G401.6 (cell line): ENCODE measurements around the gene HDAC3.
A peak's percentile ranks its signal among the peaks of the same experiment; 100 is the strongest.
"Not testable (repeated sequence)": the region's sequence is repeated elsewhere in the genome, so short reads cannot be mapped to it uniquely, and the experiment has no call there.

Experiments used
- FAIRE-seq: peaks from 2 replicates; lab custom pipeline; 2012; peaks lifted over from hg19 to GRCh38; lab: Jason Lieb, UNC

Gene HDAC3

GRCh38 chr5:141633871-141634561, 2.6 kb downstream of the HDAC3 start:
- no peak for FAIRE-seq

- no peak for FAIRE-seq
Observed at GRCh38 chr5:141632650-141633049, 4.0 kb downstream of the HDAC3 start.

DNA sequence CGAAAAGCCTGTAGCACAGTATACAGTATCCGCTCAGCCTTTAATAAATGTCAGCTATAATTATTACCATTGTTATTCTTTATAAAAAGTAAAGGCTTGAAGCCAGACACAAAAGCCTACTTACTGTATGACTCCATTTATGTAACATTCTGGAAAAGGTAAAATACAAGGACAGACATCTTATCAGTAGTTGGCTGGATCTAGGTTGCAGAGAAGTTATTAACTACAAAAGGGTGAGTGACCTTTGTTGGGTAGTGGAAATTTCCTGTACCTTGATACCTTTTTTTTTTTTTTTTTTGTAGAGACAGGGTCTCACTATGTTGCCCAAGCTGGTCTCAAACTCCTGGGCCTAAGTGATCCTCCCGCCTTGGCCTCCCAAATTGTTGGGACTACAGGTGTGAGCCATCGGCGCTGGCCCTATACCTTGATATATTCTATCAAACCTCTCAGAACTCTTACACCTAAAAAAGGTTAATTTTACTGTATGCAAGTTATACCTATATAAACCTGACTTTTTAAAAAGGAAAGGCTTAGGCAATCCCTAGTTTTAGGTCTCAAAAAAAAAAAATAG, 6.0 kb downstream of the HDAC3 start:
- no peak for FAIRE-seq

DNA sequence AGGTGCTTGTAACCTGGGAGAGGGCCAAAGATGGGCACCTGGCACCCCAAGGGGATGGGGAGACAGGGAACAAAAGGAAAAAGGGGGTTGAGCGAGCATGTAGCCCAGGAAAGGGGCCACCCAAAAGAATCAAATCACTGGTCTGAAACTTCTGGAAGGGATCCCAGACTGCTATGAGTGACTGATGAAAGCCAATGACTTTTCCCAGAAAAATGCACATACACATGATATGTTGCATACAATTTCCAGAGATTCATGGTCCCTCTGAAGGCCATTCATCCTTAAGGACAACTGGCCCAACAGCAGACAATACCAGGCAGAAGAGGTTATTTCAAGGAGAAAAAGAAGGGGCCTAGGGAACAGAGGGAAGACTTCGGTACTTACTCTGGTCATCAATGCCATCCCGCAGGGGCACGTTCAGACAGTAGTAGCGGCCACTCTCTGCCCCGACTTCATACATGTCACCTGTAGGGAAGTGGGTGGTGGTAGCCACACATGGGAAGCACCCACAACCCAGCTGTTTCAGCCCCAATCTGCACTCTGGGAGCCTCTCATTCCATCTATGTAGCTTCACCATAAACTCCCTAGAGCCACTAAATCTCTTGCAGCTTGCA, 8.4 kb downstream of the HDAC3 start:
- FAIRE-seq = no peak

GRCh38 chr5:141623611-141624010, 13.0 kb downstream of the HDAC3 start:
- FAIRE-seq = no peak

DNA sequence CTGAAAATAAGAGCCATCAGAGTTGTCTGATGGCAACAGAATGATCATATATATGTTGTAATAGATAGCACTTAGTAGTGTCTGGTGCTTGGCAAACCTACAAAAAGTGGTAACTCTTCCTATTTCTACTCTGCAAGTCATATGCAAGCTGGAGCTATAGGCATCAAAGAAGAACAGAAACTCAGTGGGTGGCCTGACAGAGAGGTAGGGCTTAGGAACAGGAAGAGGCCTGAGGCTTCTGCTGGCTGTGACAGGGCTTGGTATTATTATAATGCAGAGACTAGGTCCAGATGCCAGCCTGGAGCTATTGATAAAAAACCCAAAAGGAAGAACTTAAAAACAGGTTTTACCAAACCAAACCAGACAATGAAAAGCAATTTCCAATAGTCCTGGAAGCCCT, 13.5 kb downstream of the HDAC3 start:
- FAIRE-seq = no peak

DNA sequence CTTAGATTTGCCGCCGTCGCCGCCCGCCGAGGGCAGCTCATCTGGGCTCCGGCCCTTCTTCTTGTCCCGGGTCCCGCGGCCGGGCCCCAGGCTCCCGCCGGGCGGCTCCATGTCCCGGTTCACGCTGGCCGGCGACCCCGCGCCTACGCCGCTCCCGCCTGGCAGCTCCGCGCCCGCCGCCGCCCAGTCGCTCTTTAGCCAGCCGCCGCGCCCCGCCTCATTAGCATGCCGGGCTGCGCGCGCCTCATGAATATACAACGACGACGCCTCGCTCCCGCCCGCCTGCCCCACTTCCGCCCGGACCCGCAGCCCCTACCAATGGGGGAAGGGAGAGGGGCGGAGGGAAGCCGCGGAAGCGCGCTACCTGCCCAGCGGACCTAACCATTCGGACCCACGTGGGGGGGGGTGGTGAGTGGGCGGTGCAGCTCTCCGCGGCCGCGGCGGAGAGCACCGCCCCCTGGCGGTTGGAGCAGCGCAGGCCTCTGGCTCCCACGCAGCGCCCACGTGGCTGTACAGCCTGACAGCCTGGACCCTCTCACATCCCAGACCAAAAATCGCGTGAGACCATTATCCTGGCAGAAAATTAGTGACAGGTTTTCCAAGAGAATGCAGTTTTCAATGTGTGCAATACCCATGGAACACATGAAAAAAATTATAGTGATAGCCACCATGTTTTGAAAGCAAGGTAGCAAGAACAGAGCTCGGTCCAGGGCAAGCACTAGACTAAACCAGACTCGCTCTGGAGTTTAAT, 17.7 kb downstream of the HDAC3 start, which contains the start of gene DIAPH1:
TSS of gene DIAPH1 (minus strand) at position 197 of the 751 bp plus-strand sequence. CDS start at position 111, 86 bp downstream.
- FAIRE-seq = peak; percentile 94

GRCh38 chr5:141618030-141618803, 18.4 kb downstream of the HDAC3 start:
- FAIRE-seq = peak; percentile 19

DNA sequence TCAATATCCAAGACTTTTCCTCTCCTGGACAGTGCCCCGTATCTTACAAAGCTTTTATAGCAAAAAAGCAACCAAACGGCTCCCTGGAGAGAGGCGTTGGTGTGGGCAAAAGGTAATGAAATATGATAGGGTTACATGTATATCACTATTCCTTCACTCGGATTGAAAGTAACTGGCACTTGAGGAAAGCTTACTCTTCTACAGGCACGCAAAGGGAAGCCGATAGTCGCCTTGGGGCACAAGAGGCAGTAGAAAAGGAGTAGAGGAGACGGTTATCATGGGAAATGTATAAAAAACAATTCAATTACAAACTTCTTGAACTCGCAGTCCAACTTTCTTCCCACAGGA, 19.0 kb downstream of the HDAC3 start:
- FAIRE-seq = no peak

DNA sequence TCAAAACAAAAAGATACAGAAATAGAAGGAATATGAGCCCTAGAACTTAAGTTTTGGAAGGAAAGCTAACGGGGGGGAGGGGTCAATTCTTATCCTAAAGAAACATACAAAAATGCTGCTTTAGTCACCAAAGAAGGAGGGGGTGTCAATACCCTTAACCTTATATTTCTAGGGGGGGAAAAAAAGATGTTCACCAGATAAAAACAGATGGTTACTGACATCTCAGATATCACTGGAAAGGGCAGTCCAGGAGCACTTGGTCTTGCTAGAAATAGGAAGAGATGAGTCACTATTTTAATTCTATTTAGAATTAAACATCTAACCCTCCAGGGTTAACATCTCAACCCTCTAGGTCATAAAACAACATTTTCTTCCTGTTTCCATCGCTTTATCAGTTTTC, 19.5 kb downstream of the HDAC3 start:
- FAIRE-seq = no peak

- FAIRE-seq = no peak
Observed at GRCh38 chr5:141615991-141616720, 20.5 kb downstream of the HDAC3 start.

- no peak for FAIRE-seq
Observed at GRCh38 chr5:141613344-141613743, 23.3 kb downstream of the HDAC3 start.

GRCh38 chr5:141611289-141611688, 25.4 kb downstream of the HDAC3 start:
- no peak for FAIRE-seq

DNA sequence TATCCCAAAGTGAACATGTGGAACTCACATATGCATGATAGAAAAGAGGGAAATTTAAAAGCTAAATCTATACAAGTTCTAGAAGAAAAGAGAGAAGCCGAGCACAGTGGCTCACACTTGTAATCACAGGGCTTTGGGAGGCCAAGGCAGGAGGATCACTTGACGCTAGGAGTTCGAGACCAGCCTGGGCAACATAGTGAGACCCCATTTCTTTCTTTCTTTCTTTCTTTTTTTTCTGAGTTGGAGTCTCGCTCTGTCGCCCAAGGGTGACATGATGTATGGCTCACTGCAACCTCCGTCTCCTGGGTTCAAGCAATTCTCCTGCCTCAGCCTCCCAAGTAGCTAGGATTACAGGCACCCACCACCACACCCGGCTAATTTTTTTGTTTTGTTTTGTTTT, 26.7 kb downstream of the HDAC3 start:
- FAIRE-seq = not testable (repeated sequence)

DNA sequence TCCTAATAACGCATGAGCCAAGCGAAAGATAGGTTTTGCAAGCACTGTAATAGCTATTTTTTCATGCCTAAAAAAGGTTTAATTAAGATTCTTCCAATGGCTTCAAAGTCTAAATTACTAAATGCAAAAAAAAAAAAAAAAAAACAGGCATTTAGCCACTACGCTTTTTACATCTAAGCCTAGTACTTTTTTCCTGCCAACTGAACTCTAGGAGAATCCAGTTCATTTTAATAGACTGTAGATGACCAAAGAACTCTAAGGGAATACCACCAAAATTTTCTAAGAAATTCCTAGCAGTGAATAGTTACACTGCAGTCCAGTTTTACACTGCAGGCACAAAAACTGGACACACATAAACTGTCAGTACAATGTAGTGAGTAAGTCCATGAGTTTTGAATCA, 27.6 kb downstream of the HDAC3 start:
- no peak for FAIRE-seq

GRCh38 chr5:141608557-141608956, 28.1 kb downstream of the HDAC3 start:
- no peak for FAIRE-seq

DNA sequence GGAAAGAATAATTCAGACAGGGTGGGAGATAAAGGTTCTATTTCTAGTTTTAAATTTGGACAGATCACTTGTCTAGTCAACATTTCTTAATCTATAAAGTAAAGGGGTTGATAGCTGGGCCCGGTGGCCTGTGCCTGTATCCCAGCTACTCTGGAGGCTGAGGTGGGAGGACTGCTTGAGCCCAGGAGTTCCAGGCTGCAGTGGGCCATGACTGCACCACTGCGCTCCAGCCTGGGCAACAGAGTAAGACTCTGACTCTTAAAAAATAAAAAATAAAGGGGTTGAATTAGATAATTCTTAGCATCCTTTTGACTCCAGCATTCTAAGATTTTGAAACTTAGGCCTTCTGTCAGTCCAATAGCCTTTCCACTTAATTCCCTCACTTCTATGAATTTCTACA, 28.6 kb downstream of the HDAC3 start:
- FAIRE-seq = no peak

GRCh38 chr5:141605523-141606277, 30.9 kb downstream of the HDAC3 start:
- no peak for FAIRE-seq

DNA sequence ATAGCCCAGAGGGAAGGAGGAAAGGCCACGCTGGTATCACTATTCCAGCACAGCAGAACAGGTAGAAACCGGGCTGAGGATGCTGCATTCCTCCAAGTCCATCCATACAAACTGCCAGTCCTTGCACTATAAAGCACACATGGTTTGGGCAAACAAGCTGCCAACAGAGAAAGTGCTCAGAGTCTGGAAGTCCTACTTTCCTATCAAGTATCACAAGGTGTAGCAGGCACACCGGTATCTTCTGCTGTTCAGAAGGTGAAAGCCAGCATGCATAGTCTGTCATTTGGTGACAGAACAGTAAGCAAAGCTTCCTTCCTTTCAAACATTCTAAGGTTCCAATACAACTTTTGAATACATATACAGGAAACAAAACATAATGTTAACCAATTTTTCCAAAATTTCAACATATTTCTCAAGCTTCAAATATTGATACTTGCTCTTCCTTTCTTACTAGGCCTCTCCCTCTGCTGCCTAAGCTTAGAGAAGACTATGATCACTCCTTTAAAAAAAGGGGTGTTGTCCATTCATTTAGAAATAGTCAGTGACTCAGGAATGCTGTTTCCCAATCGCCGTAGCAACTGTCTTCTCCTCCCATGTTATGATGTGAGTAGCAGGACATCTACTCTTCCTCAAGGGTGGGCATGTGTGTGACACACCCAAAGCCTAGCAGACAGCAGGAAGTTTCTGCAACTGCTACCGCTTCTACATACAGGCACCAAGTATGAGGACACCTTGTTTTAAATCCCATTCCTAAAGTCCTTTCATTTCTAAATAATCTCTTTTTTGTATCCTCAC, 32.5 kb downstream of the HDAC3 start:
- no peak for FAIRE-seq

DNA sequence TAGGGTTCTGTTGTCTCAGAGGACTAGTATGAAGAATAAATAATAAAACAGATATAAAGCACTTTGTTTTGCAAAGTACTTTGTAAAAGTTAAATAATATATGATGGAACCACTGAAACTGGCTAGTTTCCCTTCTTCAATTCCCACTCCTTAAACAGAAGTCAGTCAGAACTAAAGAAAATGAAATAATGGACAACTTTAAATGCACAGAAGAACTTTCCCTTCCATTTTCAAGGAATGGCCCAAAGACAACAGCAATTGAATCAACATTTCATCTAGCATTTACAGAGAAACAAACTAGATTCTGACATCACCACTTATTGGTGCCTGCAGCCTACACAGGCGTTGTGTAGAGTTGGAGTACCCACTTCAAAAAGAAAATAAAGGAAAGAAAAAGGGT, 34.0 kb downstream of the HDAC3 start:
- FAIRE-seq = no peak
